H9 (cell line): ENCODE results near the gene PLB1. TPM values are rescaled to one million over a fixed set of nuclear protein-coding genes. Genes with fewer than 3 reads are reported as not detected.

Source experiments
- DNase-seq: peaks from one replicate; pipeline ENCODE4 v3.0.0-alpha.2; 2017
- H2AFZ ChIP-seq: one replicate; pipeline ENCODE4 v1.6.1; 2013; ENCODE audit warnings: mild to moderate bottlenecking, low read length, control low read depth, moderate library complexity
- H2AK5ac ChIP-seq: 2 replicates; pipeline ENCODE4 v1.6.1; 2013; ENCODE audit warnings: low read length, control low read depth, mixed read lengths; ENCODE audit not compliant: insufficient read length
- H2BK120ac ChIP-seq: one replicate; pipeline ENCODE4 v1.6.1; 2013; ENCODE audit warnings: low read depth, mild to moderate bottlenecking, low read length, control low read depth, inconsistent platforms; ENCODE audit not compliant: poor library complexity, severe bottlenecking
- H2BK12ac ChIP-seq: 2 replicates; pipeline ENCODE4 v1.6.1; 2013; ENCODE audit warnings: low read length, control low read depth, mixed read lengths, low read depth; ENCODE audit not compliant: insufficient read length
- H2BK15ac ChIP-seq: 2 replicates; pipeline ENCODE4 v1.6.1; 2013; ENCODE audit warnings: low read depth, low read length, control low read depth
- H2BK20ac ChIP-seq: one replicate; pipeline ENCODE4 v1.6.1; 2013; ENCODE audit warnings: low read depth, mild to moderate bottlenecking, low read length, control low read depth, inconsistent platforms; ENCODE audit not compliant: poor library complexity, severe bottlenecking
- H2BK5ac ChIP-seq: 2 replicates; pipeline ENCODE4 v1.6.1; 2013; ENCODE audit warnings: low read length, control low read depth, mixed read lengths; ENCODE audit not compliant: insufficient read length
- H3K14ac ChIP-seq: 2 replicates; pipeline ENCODE4 v1.6.1; 2013; ENCODE audit warnings: low read length, control low read depth; ENCODE audit not compliant: insufficient read depth
- H3K18ac ChIP-seq: 2 replicates; pipeline ENCODE4 v1.6.1; 2013; ENCODE audit warnings: low read depth, mild to moderate bottlenecking, mixed read lengths, low read length, control low read depth; ENCODE audit not compliant: insufficient read length
- H3K23ac ChIP-seq: 2 replicates; pipeline ENCODE4 v1.6.1; 2013; ENCODE audit warnings: low read length, control low read depth, mixed read lengths, low read depth; ENCODE audit not compliant: insufficient read length
- H3K23me2 ChIP-seq: 2 replicates; pipeline ENCODE4 v1.6.1; 2013; ENCODE audit warnings: low read depth, mild to moderate bottlenecking, mixed read lengths, low read length, control low read depth; ENCODE audit not compliant: insufficient read length, poor library complexity, severe bottlenecking
- H3K27ac ChIP-seq: 2 replicates; pipeline ENCODE4 v1.5.1; 2013; ENCODE audit warnings: low read length, control low read depth, mixed read lengths, low read depth; ENCODE audit not compliant: insufficient read length
- H3K27me3 ChIP-seq: 2 replicates; pipeline ENCODE4 v1.6.1; 2013; ENCODE audit warnings: low read length, control low read depth, inconsistent platforms; ENCODE audit not compliant: insufficient read depth
- H3K4ac ChIP-seq: 2 replicates; pipeline ENCODE4 v1.6.1; 2013; ENCODE audit warnings: low read depth, mild to moderate bottlenecking, control low read depth, inconsistent platforms, low read length, moderate library complexity
- H3K4me1 ChIP-seq: 2 replicates; pipeline ENCODE4 v1.6.1; 2013; ENCODE audit warnings: low read length, control low read depth, inconsistent platforms; ENCODE audit not compliant: insufficient read depth
- H3K4me2 ChIP-seq: 2 replicates; pipeline ENCODE4 v1.6.1; 2013; ENCODE audit warnings: low read length, control low read depth, mixed read lengths; ENCODE audit not compliant: insufficient read length, insufficient read depth
- H3K56ac ChIP-seq: 2 replicates; pipeline ENCODE4 v1.6.1; 2013; ENCODE audit warnings: low read depth, mild to moderate bottlenecking, mixed read lengths, low read length, control low read depth; ENCODE audit not compliant: insufficient read length
- H3K79me1 ChIP-seq: 2 replicates; pipeline ENCODE4 v1.6.1; 2013; ENCODE audit warnings: low read depth, mild to moderate bottlenecking, moderate library complexity, low read length, control low read depth, inconsistent platforms; ENCODE audit not compliant: insufficient read depth, poor library complexity, severe bottlenecking
- H3K79me2 ChIP-seq: 2 replicates; pipeline ENCODE4 v1.6.1; 2013; ENCODE audit warnings: low read length, control low read depth, inconsistent platforms; ENCODE audit not compliant: insufficient read depth
- H3K9ac ChIP-seq: 2 replicates; pipeline ENCODE4 v1.6.1; 2013; ENCODE audit warnings: low read length, control low read depth, mixed read lengths; ENCODE audit not compliant: insufficient read length; ENCODE audit errors: extremely low read depth
- H3K9me3 ChIP-seq: one replicate; pipeline ENCODE4 v1.6.1; 2013; ENCODE audit warnings: low read depth, low read length, inconsistent platforms; ENCODE audit not compliant: control insufficient read depth
- H3T11ph ChIP-seq: one replicate; pipeline ENCODE4 v1.6.1; 2013; ENCODE audit warnings: mild to moderate bottlenecking, low read length, control low read depth, inconsistent platforms
- H4K20me1 ChIP-seq: one replicate; pipeline ENCODE4 v1.6.1; 2013; ENCODE audit not compliant: control insufficient read depth, insufficient read length, insufficient read depth
- H4K5ac ChIP-seq: 2 replicates; pipeline ENCODE4 v1.6.1; 2013; ENCODE audit warnings: low read depth, mild to moderate bottlenecking, mixed read lengths, low read length, control low read depth; ENCODE audit not compliant: insufficient read length
- H4K8ac ChIP-seq: replicated peaks from 2 replicates; pipeline ENCODE4 v1.6.1; 2013; ENCODE audit warnings: low read length, control low read depth, mixed read lengths, low read depth; ENCODE audit not compliant: insufficient read length
- H4K91ac ChIP-seq: 2 replicates; pipeline ENCODE4 v1.6.1; 2013; ENCODE audit warnings: low read depth, mild to moderate bottlenecking, moderate library complexity, mixed read lengths, low read length, control low read depth; ENCODE audit not compliant: insufficient read length
- H3K27ac Mint-ChIP-seq, 3 experiments: 2 replicates in 2 of 3; 3 replicates in 1 of 3; pipeline ENCODE4 v1.8.0; 2020 to 2021; ENCODE audit warnings: mixed read lengths in 3 of 3, mild to moderate bottlenecking in 1 of 3, moderate library complexity in 1 of 3
- H3K27me3 Mint-ChIP-seq: 2 replicates; pipeline ENCODE4 v1.8.0; 2021; ENCODE audit warnings: low read depth, mild to moderate bottlenecking, moderate library complexity, mixed read lengths
- H3K36me3 Mint-ChIP-seq, 3 experiments: 2 replicates in 2 of 3; 3 replicates in 1 of 3; pipeline ENCODE4 v1.8.0; 2020 to 2021; ENCODE audit warnings: low read depth in 3 of 3, mixed read lengths in 3 of 3; ENCODE audit not compliant: insufficient read depth in 1 of 3
- H3K4me1 Mint-ChIP-seq, 2 experiments: 2 replicates each; pipeline ENCODE4 v1.8.0; 2020; ENCODE audit warnings: mixed read lengths in 2 of 2
- H3K4me3 Mint-ChIP-seq, 2 experiments: 2 replicates in 1 of 2; 3 replicates in 1 of 2; pipeline ENCODE4 v1.8.0; 2020 to 2021; ENCODE audit warnings: mild to moderate bottlenecking in 2 of 2, mixed read lengths in 2 of 2, moderate library complexity in 1 of 2
- H3K9me3 Mint-ChIP-seq, 2 experiments: 2 replicates in 1 of 2; 3 replicates in 1 of 2; pipeline ENCODE4 v1.8.0; 2020; ENCODE audit warnings: mild to moderate bottlenecking in 2 of 2, mixed read lengths in 2 of 2, moderate library complexity in 1 of 2
- CTCF ChIP-seq: fragments of 200-600 bp; sonication (generic); conservative IDR thresholded peaks from 3 replicates; pipeline ENCODE4 v1.8.0; 2021; ENCODE audit warnings: antibody characterized with exemption, mild to moderate bottlenecking
- WGBS: extraction: QIAGEN DNeasy Blood & Tissue Kit; methylation state at CpG from one replicate; pipeline ENCODE4 v1.1.7; 2013; ENCODE audit warnings: missing lambda C conversion rate, low lambda C conversion rate, mixed read lengths; ENCODE audit not compliant: insufficient read length; ENCODE audit errors: extremely low coverage; 5-methylcytosine and 5-hydroxymethylcytosine counted together
- total RNA-seq: library from RNA; stranded (reverse); gene quantifications from 2 replicates; pipeline ENCODE4 v1.2.1, GENCODE V29; 2021

Gene PLB1
- total RNA-seq, 1 experiment from 2014 or later: not detected

- H3T11ph ChIP-seq: no peak overlapping the region
- H3K23me2 ChIP-seq: no peaks in the 10 kb centered on the region
- H3K79me2 ChIP-seq: no peaks in the 10 kb centered on the region
- no peak overlapping the region for H3K18ac ChIP-seq
- no peak overlapping the region for H2BK20ac ChIP-seq
- H3K79me1 ChIP-seq: no peaks in the 10 kb centered on the region
- H3K9ac ChIP-seq: no peak overlapping the region
- no peak overlapping the region for H3K56ac ChIP-seq
- H3K14ac ChIP-seq: no peak overlapping the region
- no peak overlapping the region for H4K91ac ChIP-seq
- no peak overlapping the region for H3K4ac ChIP-seq
- no peak overlapping the region for H4K5ac ChIP-seq
- H2BK12ac ChIP-seq: no peak overlapping the region
- H3K27me3 Mint-ChIP-seq: no peaks in the 10 kb centered on the region; the same call in 1 of the 2 replicates
- no peak overlapping the region for H3K4me2 ChIP-seq
- H2BK5ac ChIP-seq: no peak overlapping the region
- no peak overlapping the region for H3K27ac ChIP-seq
- H3K4me3 Mint-ChIP-seq: no peak overlapping the region
- no peaks in the 10 kb centered on the region for H3K36me3 Mint-ChIP-seq
- H2BK15ac ChIP-seq: no peak overlapping the region
- no peak for DNase-seq
- no peak overlapping the region for H3K23ac ChIP-seq
- no peaks in the 10 kb centered on the region; the same call in 1 of the 2 replicates for H3K4me1 ChIP-seq
- TF ChIP-seq CTCF: no peak
- H3K9me3 ChIP-seq: no peaks in the 10 kb centered on the region
- no peak overlapping the region for H2AK5ac ChIP-seq
- H2BK120ac ChIP-seq: no peak overlapping the region
- no peak overlapping the region for H2AFZ ChIP-seq
- H4K20me1 ChIP-seq: no peaks in the 10 kb centered on the region
- no peak overlapping the region for H3K27ac Mint-ChIP-seq
- no peaks in the 10 kb centered on the region for H3K9me3 Mint-ChIP-seq
- no peaks in the 10 kb centered on the region for H3K27me3 ChIP-seq
- peaks cover 9 to 13% of the 10 kb centered on the region in 2 experiments for H3K4me1 Mint-ChIP-seq
- H4K8ac ChIP-seq: no peak overlapping the region
- WGBS: no CpG with 5 or more reads among the region's 15 CpGs
Observed at GRCh38 chr2:28450901-28451565, 44.8 kb upstream of the PLB1 start.
